PC-3 (cell line): ENCODE measurements around the gene PCSK2.

Source experiments
- EZH2 ChIP-seq: fragments of 300-600 bp; sonication (generic); IDR thresholded peaks from one replicate; pipeline ENCODE4 v1.6.1; 2017; ENCODE audit warnings: antibody characterized with exemption, mild to moderate bottlenecking, low read length; ENCODE audit not compliant: unreplicated experiment
- EZH2phosphoT487 ChIP-seq: fragments of 300-600 bp; sonication (generic); IDR thresholded peaks from 2 replicates; pipeline ENCODE4 v1.6.1; 2018; ENCODE audit warnings: mild to moderate bottlenecking, antibody characterized with exemption, low read length, borderline replicate concordance
- TF ChIP-seq, protein P1 (sequence below): fragments of 300-600 bp; sonication (generic); conservative IDR thresholded peaks from 2 replicates; pipeline ENCODE4 v1.5.1; 2017; ENCODE audit warnings: antibody characterized with exemption, low read depth, mild to moderate bottlenecking, low read length

DNA sequence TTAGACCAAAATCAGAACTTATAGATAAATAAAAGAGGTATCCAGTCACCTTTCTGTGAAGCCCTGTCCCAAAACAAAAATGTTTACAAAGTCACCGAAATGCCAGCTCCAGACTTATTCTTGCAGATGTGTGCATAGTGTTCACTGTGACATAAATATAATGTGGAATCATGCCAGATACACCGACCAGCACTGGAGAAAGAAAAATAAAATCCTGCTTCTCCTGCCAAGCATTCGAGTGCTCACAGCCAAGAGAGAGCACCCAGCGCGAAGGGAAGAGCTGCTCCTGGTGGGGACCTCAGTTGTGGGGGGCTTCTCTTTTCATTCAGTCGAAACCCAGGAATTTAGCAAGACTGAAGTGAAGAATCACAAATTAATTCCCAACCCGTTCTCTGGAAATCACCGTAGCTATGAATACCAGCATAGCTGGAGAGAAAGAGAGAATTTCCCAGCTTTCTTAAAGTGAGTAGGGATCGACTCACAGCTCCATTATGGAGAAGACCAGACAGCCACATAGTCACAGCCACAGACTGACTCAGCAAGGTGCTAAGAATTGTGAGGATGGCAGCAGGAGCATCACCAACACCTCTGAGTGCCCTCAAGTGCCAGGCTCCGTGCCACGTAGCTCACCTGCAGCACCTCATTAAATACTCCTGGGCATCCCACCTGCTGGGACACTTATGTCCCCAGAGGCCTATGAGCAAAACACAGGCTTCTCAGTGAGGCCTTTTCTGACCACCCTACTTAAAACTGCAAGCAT is 271.2 kb downstream of the PCSK2 start:
- TF ChIP-seq, protein P1, sequence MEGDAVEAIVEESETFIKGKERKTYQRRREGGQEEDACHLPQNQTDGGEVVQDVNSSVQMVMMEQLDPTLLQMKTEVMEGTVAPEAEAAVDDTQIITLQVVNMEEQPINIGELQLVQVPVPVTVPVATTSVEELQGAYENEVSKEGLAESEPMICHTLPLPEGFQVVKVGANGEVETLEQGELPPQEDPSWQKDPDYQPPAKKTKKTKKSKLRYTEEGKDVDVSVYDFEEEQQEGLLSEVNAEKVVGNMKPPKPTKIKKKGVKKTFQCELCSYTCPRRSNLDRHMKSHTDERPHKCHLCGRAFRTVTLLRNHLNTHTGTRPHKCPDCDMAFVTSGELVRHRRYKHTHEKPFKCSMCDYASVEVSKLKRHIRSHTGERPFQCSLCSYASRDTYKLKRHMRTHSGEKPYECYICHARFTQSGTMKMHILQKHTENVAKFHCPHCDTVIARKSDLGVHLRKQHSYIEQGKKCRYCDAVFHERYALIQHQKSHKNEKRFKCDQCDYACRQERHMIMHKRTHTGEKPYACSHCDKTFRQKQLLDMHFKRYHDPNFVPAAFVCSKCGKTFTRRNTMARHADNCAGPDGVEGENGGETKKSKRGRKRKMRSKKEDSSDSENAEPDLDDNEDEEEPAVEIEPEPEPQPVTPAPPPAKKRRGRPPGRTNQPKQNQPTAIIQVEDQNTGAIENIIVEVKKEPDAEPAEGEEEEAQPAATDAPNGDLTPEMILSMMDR, result no peak
- no peak for TF ChIP-seq EZH2phosphoT487
- no peak for TF ChIP-seq EZH2
